Colonic mucosa (tissue), 4 donors: ENCODE data around the gene KIF1A. TPM values are rescaled to one million over a fixed set of nuclear protein-coding genes. Genes with fewer than 3 reads are reported as not detected.

Experiments used
- DNase-seq: peaks from one replicate; pipeline ENCODE4 v3.0.0-alpha.2; 2020
- H3K27ac ChIP-seq: fragments of 200-600 bp; one replicate; pipeline ENCODE4 v1.8.0; 2021
- H3K27me3 ChIP-seq: fragments of 200-600 bp; one replicate; pipeline ENCODE4 v1.8.0; 2021
- H3K36me3 ChIP-seq: fragments of 200-600 bp; one replicate; pipeline ENCODE4 v1.8.0; 2021
- H3K4me1 ChIP-seq: fragments of 200-600 bp; one replicate; pipeline ENCODE4 v1.8.0; 2021; ENCODE audit warnings: mild to moderate bottlenecking
- H3K4me3 ChIP-seq: fragments of 200-600 bp; one replicate; pipeline ENCODE4 v1.8.0; 2021
- H3K9ac ChIP-seq, 2 donors: one replicate each; pipeline ENCODE4 v1.7.0; 2013; ENCODE audit warnings: control low read depth in 2 of 2, low read depth in 2 of 2, low read length in 2 of 2
- H3K9me3 ChIP-seq: fragments of 200-600 bp; one replicate; pipeline ENCODE4 v1.8.0; 2021
- CTCF ChIP-seq: fragments of 200-600 bp; IDR thresholded peaks from one replicate; pipeline ENCODE4 v1.8.0; 2022; ENCODE audit warnings: antibody characterized with exemption, mild to moderate bottlenecking
- intact Hi-C: fragments of 100-400 bp; cut with DNase I; formaldehyde crosslinking; loops from one replicate; pipeline ENCODE4 v1.14.1; 2022
- total RNA-seq, 2 donors: library from RNA; stranded (reverse); fragmentation: NEBNext Ultra II Directional in 1 of 2; extraction: Animal tissue kit (Norgen Biotek cat#: 25700) in 1 of 2; gene quantifications; one replicate each; pipeline ENCODE4 v1.2.1, GENCODE V29; 2021
- donor health status: healthy.
- donor health status: DM: no; HTN: no; CAD: no.
- donor health status: DM: no; HTN: no; CAD: no.

KIF1A gene
- total RNA-seq, 2 donors from 2014 or later = 1.9 to 4.3 TPM

- Histone ChIP-seq H3K9me3 (no peaks in the 10 kb centered on the region), H3K27me3 (no peaks in the 10 kb centered on the region), H3K27ac (no peak overlapping the region), H3K4me1 (peaks cover 2% of the 10 kb centered on the region), H3K36me3 (no peaks in the 10 kb centered on the region), H3K9ac (no peak overlapping the region), H3K4me3 (no peak overlapping the region)
- no peak for TF ChIP-seq CTCF
- intact Hi-C loops = no loop called here
- no peak for DNase-seq
These were observed 36.3 kb upstream of the KIF1A start for GRCh38 chr2:240856151-240856980.

GRCh38 chr2:240855670-240856069 is 35.7 kb upstream of the KIF1A start:
- no peak for TF ChIP-seq CTCF
- H3K36me3 ChIP-seq = no peaks in the 10 kb centered on the region
- H3K9ac ChIP-seq = no peak overlapping the region
- DNase-seq = no peak
- H3K4me3 ChIP-seq = no peak overlapping the region
- H3K27ac ChIP-seq = no peak overlapping the region
- no peaks in the 10 kb centered on the region for H3K27me3 ChIP-seq
- intact Hi-C loops = no loop called here
- no peaks in the 10 kb centered on the region for H3K9me3 ChIP-seq
- peaks cover 4% of the 10 kb centered on the region for H3K4me1 ChIP-seq

GRCh38 chr2:240852671-240853314 is 32.8 kb upstream of the KIF1A start:
- Histone ChIP-seq H3K4me3 (no peak overlapping the region), H3K27me3 (no peaks in the 10 kb centered on the region), H3K27ac (no peak overlapping the region), H3K4me1 (peaks cover 4% of the 10 kb centered on the region), H3K9me3 (no peaks in the 10 kb centered on the region), H3K36me3 (no peaks in the 10 kb centered on the region), H3K9ac (no peak overlapping the region)
- no peak for DNase-seq
- TF ChIP-seq CTCF = no peak
- intact Hi-C loops = no loop called here

- Histone ChIP-seq H3K9me3 (no peaks in the 10 kb centered on the region), H3K4me1 (peaks cover 11% of the 10 kb centered on the region), H3K4me3 (no peak overlapping the region), H3K36me3 (no peaks in the 10 kb centered on the region), H3K27me3 (no peaks in the 10 kb centered on the region), H3K27ac (no peak overlapping the region), H3K9ac (no peak overlapping the region)
- TF ChIP-seq CTCF = peak; percentile 97
- intact Hi-C loops = loop anchor here (2.0 kb wide), 1 partner anchor 139 kb away; no protein-coding TSS in a partner anchor
- peak; percentile 91 for DNase-seq
These were observed 31.3 kb upstream of the KIF1A start for GRCh38 chr2:240851078-240851991.

GRCh38 chr2:240850756-240851077 is 30.7 kb upstream of the KIF1A start:
- no peak overlapping the region for H3K27ac ChIP-seq
- H3K9ac ChIP-seq = no peak overlapping the region
- no peak for TF ChIP-seq CTCF
- peaks cover 11% of the 10 kb centered on the region for H3K4me1 ChIP-seq
- H3K4me3 ChIP-seq = no peak overlapping the region
- DNase-seq = no peak
- H3K9me3 ChIP-seq = no peaks in the 10 kb centered on the region
- no peaks in the 10 kb centered on the region for H3K27me3 ChIP-seq
- no peaks in the 10 kb centered on the region for H3K36me3 ChIP-seq
- intact Hi-C loops = loop anchor here (2.0 kb wide), 1 partner anchor 140 kb away; no protein-coding TSS in a partner anchor
